ENCODE measurements around the gene SEC61A2.
A peak's percentile ranks its signal among the peaks of the same experiment; 100 is the strongest.
"Not testable (repeated sequence)": the region's sequence is repeated elsewhere in the genome, so short reads cannot be mapped to it uniquely, and the experiment has no call there.

The SEC61A2 gene

GRCh38 chr10:12156367-12157123, 27.1 kb downstream of the SEC61A2 start:
- intact Hi-C loops (cut with DNase I): no loop called here
- no peak for DNase-seq

GRCh38 chr10:12158111-12158510, 28.6 kb downstream of the SEC61A2 start:
- intact Hi-C loops (cut with DNase I): no loop called here
- DNase-seq: no peak

DNA sequence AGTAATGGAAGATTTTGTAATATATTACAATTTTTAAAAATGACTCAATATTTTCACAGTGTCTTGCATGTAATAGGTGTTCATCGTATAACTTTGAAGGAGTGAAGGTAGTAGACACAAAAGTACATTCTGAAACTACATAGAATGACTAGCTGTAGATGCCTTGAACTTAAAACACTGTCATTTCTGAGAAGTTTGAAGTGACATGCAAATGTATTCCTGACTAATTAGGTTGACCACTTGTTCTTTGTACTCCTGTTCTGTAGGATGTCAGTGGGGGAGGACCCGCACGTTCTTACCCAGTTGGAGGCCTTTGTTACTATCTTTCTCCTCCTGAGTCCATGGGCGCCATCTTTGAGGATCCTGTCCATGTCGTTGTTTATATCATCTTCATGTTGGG, 31.2 kb downstream of the SEC61A2 start:
- intact Hi-C loops (cut with DNase I): no loop called here
- DNase-seq: no peak

- peak in 1 of 10 donors; percentile 61 for DNase-seq
- intact Hi-C loops (cut with DNase I): no loop called here
Measured at GRCh38 chr10:12162927-12163326, 33.5 kb downstream of the SEC61A2 start.

GRCh38 chr10:12164085-12164484, 34.6 kb downstream of the SEC61A2 start:
- intact Hi-C loops (cut with DNase I): no loop called here
- DNase-seq: peak in 1 of 10 donors; percentile 76

GRCh38 chr10:12165036-12165435, 35.6 kb downstream of the SEC61A2 start:
- DNase-seq: no peak
- intact Hi-C loops (cut with DNase I): no loop called here

DNA sequence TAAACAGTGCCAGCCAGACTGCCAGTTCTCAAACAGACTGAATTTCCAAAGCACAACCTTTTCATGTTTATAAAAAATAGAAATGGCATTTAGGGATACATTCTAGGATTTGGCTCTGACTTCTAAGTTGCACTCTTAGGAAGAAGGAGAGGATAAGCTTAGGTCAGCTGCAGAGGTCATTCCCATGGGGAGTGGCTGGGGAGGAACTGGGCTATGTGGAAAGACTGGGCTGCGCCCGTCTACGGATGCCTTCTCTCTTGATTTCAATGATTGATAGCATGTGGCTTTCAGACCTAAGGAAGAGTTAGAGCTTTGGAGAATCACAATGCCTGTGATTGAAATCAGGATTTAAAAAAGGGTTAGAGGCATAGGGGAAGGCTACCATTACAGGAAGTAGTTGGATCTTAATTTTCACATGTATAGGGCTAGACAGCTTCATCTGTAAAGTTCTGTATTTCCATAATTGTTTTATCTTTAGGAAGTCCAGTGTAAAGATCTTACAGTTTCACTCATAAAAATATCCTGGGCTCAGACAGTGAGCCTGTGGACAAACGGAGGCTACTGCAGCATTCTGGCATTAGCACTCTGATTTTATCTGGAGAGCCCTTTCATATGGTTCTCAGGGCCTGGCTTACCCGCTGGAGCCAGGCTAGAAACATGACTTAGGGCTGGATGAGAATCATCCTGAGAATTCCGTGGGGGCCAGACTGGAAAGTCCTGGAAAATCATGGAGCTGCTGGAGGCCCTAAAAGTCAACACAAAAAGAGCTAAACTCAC, 36.7 kb downstream of the SEC61A2 start:
- DNase-seq: no peak
- intact Hi-C loops (cut with DNase I): no loop called here

DNA sequence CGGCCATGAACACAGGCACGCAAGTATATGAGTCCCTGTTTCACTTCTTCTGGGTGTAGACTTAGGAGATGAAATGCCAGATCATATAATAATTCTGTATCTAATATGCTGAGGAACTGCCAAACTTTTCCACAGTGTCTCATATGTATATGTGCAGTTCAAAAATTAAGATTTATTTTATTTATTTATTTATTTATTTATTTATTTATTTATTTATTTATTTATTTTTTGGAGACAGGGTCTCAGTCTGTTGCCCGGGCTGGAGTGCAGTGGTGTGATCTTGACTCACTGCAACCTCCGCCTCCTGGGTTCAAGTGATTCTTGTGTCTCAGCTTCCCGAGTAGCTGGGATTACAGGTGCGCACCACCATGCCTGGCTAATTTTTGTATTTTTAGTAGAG, 42.0 kb downstream of the SEC61A2 start:
- intact Hi-C loops (cut with DNase I): not testable (repeated sequence)
- peak in 1 of 10 donors; percentile 67 for DNase-seq

DNA sequence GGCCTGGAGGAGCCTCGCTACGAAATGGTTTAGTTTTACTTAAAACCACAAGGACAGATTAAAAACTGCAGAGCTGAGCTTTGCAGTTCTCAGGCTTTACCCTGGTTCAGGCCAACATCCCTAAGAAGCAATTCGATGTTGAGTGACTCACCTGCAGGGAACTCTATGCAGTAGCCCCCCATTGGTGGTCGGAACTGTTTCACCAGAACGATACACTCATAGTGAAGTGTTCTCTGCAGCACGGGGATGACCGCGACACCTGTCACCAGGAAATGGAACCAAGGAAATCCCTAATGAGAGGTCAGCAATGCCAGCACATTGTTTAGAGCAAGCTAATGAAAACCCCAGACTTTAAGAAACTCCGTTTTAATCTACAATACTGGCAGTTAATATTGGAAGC, 48.2 kb downstream of the SEC61A2 start:
- no peak for DNase-seq
- intact Hi-C loops (cut with DNase I): no loop called here

DNA sequence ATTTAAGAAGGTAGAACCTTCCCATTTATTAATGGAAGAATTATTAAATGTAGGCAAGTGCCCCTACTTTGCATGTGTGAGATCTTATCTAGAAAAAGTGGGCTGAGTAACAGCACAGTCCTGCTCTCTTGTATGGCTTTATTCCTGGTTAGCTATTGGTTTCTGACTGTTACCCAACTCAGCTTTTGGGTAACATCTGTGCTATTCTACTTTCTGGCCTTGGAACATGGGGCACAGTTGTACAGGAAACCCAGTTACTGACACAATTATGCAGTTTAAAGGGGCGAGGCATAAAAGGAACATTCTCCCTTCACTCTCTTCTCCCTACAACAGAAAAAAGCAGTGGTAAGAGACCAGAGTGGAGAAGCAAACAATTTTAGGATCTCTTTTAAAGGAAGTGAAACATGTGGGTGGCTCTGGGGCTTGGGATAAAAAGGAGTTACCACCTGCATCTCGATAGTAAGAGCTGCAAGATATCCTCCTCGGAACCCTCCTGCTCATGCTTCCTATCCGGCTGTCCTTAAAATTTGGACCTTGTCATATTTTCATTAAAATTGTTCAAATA, 50.2 kb downstream of the SEC61A2 start:
- DNase-seq: no peak
- intact Hi-C loops (cut with DNase I): no loop called here

GRCh38 chr10:12180221-12180974, 50.9 kb downstream of the SEC61A2 start:
- DNase-seq: no peak
- intact Hi-C loops (cut with DNase I): no loop called here

- peak in 1 of 10 donors; percentile 30 for DNase-seq
- intact Hi-C loops (cut with DNase I): no loop called here
Measured at GRCh38 chr10:12181065-12181775, 51.7 kb downstream of the SEC61A2 start.

GRCh38 chr10:12184165-12184564, 54.7 kb downstream of the SEC61A2 start:
- DNase-seq: peak in 1 of 10 donors; percentile 5
- intact Hi-C loops (cut with DNase I): no loop called here

DNA sequence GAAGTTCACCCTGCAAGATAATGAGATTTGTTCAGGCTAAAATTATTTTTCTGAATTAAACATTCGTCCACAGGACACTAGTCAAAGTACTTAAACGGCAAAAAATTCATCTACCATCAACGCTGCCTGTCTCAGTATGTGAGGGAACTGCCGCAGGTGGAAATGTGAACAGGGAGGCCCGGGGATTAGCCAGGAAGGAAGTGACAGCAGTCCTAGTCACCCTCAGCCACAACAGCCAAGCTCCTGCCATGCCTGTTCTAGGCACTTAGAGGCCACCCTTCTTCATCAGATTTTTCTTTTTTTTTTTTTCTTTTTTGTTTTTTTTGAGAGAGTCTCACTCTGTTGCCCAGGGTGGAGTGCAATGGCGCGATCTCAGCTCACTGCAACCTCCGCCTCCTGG, 56.8 kb downstream of the SEC61A2 start:
- DNase-seq: no peak
- intact Hi-C loops (cut with DNase I): no loop called here

GRCh38 chr10:12187321-12187905, 57.9 kb downstream of the SEC61A2 start:
- intact Hi-C loops (cut with DNase I): no loop called here
- no peak for DNase-seq

- intact Hi-C loops (cut with DNase I): no loop called here
- no peak for DNase-seq
Measured at GRCh38 chr10:12188656-12189055, 59.2 kb downstream of the SEC61A2 start.

- intact Hi-C loops (cut with DNase I): no loop called here
Measured at GRCh38 chr10:12189426-12189825, 59.9 kb downstream of the SEC61A2 start.

DNA sequence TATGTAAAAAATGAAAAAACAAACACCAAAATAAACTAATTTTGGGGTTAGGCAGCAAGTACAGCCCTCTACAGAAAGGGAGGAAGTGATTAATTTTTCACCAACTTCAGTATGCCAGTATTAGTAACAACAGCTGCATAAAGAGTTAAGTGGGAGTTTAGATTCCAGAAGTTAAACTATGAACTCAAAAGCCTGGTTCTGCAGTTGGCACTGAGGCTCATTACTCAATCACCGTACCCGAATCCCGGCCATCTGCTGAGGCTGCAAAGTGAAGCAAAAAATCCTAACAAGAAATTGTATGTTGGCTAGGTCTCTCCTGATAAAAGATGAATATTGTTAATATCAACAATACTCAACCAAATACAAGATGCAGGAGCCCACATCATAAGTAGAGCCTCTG, 62.2 kb downstream of the SEC61A2 start:
- DNase-seq: no peak
- intact Hi-C loops (cut with DNase I): loop anchor here (10.0 kb wide), 1 partner anchor 127 kb away; the partner anchor contains the start of gene DHTKD1

More at GRCh38 chr10:12189426-12189825, 59.9 kb downstream of the SEC61A2 start:
- no peak for DNase-seq

GRCh38 chr10:12193193-12193592, 63.7 kb downstream of the SEC61A2 start:
- intact Hi-C loops (cut with DNase I): loop anchor here (10.0 kb wide), 1 partner anchor 128 kb away; the partner anchor contains the start of gene DHTKD1
- no peak for DNase-seq

Data from posterior cingulate gyrus (tissue), 11 donors.